Endodermal cell (in vitro differentiated cells): ENCODE data around the gene ST3GAL5. TPM values are rescaled to one million over a fixed set of nuclear protein-coding genes. Genes with fewer than 3 reads are reported as not detected.

ENCODE experiments used
- DNase-seq: peaks from one replicate; pipeline ENCODE4 v3.0.0-alpha.2; 2017
- H3K27ac ChIP-seq: 2 replicates; pipeline ENCODE4 v1.5.1; 2013; ENCODE audit warnings: mild to moderate bottlenecking, low read depth, low read length, moderate library complexity
- H3K27me3 ChIP-seq: 2 replicates; pipeline ENCODE4 v1.6.1; 2013; ENCODE audit warnings: mild to moderate bottlenecking, low read length, moderate library complexity; ENCODE audit not compliant: insufficient read depth, control insufficient read depth, poor library complexity, severe bottlenecking
- H3K36me3 ChIP-seq: 2 replicates; pipeline ENCODE4 v1.7.0; 2013; ENCODE audit warnings: mild to moderate bottlenecking, low read length, moderate library complexity; ENCODE audit not compliant: control insufficient read depth, insufficient read depth
- H3K4me1 ChIP-seq: one replicate; pipeline ENCODE4 v1.7.0; 2013; ENCODE audit warnings: low read length; ENCODE audit not compliant: control insufficient read depth, insufficient read depth
- H3K4me3 ChIP-seq: 2 replicates; pipeline ENCODE4 v1.5.1; 2013; ENCODE audit warnings: mild to moderate bottlenecking, low read length, moderate library complexity
- H3K9ac ChIP-seq: 2 replicates; pipeline ENCODE4 v1.6.1; 2013; ENCODE audit warnings: mild to moderate bottlenecking, low read length, moderate library complexity; ENCODE audit not compliant: poor library complexity, severe bottlenecking; ENCODE audit errors: extremely low read depth
- H3K9me3 ChIP-seq: 2 replicates; pipeline ENCODE4 v1.6.1; 2013; ENCODE audit warnings: mild to moderate bottlenecking, low read length, moderate library complexity; ENCODE audit not compliant: control insufficient read depth
- H3K27ac Mint-ChIP-seq: 2 replicates; pipeline ENCODE4 v1.8.0; 2020; ENCODE audit warnings: mixed read lengths
- H3K27me3 Mint-ChIP-seq: 2 replicates; pipeline ENCODE4 v1.8.0; 2021; ENCODE audit warnings: mild to moderate bottlenecking, mixed read lengths; ENCODE audit not compliant: insufficient read depth
- H3K36me3 Mint-ChIP-seq: 2 replicates; pipeline ENCODE4 v1.8.0; 2020; ENCODE audit warnings: low read depth, mixed read lengths
- H3K4me1 Mint-ChIP-seq: 2 replicates; pipeline ENCODE4 v1.8.0; 2020; ENCODE audit warnings: mixed read lengths
- H3K4me3 Mint-ChIP-seq: 2 replicates; pipeline ENCODE4 v1.8.0; 2020; ENCODE audit warnings: mild to moderate bottlenecking, moderate library complexity, mixed read lengths
- H3K9me3 Mint-ChIP-seq: 2 replicates; pipeline ENCODE4 v1.8.0; 2020; ENCODE audit warnings: mild to moderate bottlenecking, mixed read lengths
- CTCF ChIP-seq: fragments of 200-600 bp; sonication (generic); conservative IDR thresholded peaks from 2 replicates; pipeline ENCODE4 v1.5.0; 2021; ENCODE audit warnings: antibody characterized with exemption, mild to moderate bottlenecking
- WGBS, 2 experiments: methylation state at CpG; one replicate each; pipeline versions ENCODE4 v1.1.5 to v1.1.7; 2013; ENCODE audit warnings: missing lambda C conversion rate in 2 of 2, mixed read lengths in 1 of 2; ENCODE audit not compliant: insufficient coverage in 1 of 2, insufficient read length in 1 of 2; 5-methylcytosine and 5-hydroxymethylcytosine counted together
- total RNA-seq, 2 donors: library from RNA; stranded (reverse); fragmentation: NEBNext Ultra II Directional in 1 of 2; extraction: Animal tissue kit (Norgen Biotek cat#: 25700) in 1 of 2; gene quantifications; 2 replicates in 1 of 2; 3 replicates in 1 of 2; pipeline ENCODE4 v1.2.1, GENCODE V29; 2021

ST3GAL5 gene
- total RNA-seq, 2 donors from 2014 or later, result 26.6 to 27.4 TPM

GRCh38 chr2:85908506-85908905 is 19.7 kb upstream of the ST3GAL5 start:
- no peaks in the 10 kb centered on the region for H3K36me3 ChIP-seq
- peaks cover 3% of the 10 kb centered on the region for H3K27me3 Mint-ChIP-seq
- no peak for TF ChIP-seq CTCF
- peaks cover 7% of the 10 kb centered on the region for H3K4me1 Mint-ChIP-seq
- no peak overlapping the region for H3K4me3 Mint-ChIP-seq
- no peaks in the 10 kb centered on the region for H3K4me1 ChIP-seq
- WGBS, 2 experiments, result 88% methylated on average over 1 of the region's 1 CpG; no CpG with 5 or more reads in 1 of the 2 experiments
- H3K27me3 ChIP-seq, result no peaks in the 10 kb centered on the region
- no peak overlapping the region for H3K27ac ChIP-seq
- no peak overlapping the region for H3K4me3 ChIP-seq
- DNase-seq, result no peak
- no peaks in the 10 kb centered on the region for H3K36me3 Mint-ChIP-seq
- H3K9ac ChIP-seq, result no peak overlapping the region
- no peaks in the 10 kb centered on the region for H3K9me3 Mint-ChIP-seq
- H3K27ac Mint-ChIP-seq, result no peak overlapping the region
- H3K9me3 ChIP-seq, result no peaks in the 10 kb centered on the region

GRCh38 chr2:85907671-85908157 is 18.9 kb upstream of the ST3GAL5 start:
- H3K27ac Mint-ChIP-seq, result no peak overlapping the region
- no peaks in the 10 kb centered on the region for H3K36me3 ChIP-seq
- no peak overlapping the region for H3K4me3 Mint-ChIP-seq
- no peak overlapping the region for H3K4me3 ChIP-seq
- H3K27ac ChIP-seq, result no peak overlapping the region
- H3K27me3 Mint-ChIP-seq, result peaks cover 1% of the 10 kb centered on the region
- no peaks in the 10 kb centered on the region for H3K4me1 ChIP-seq
- H3K9me3 ChIP-seq, result no peaks in the 10 kb centered on the region
- no peaks in the 10 kb centered on the region for H3K36me3 Mint-ChIP-seq
- DNase-seq, result no peak
- H3K27me3 ChIP-seq, result no peaks in the 10 kb centered on the region
- H3K4me1 Mint-ChIP-seq, result peaks cover 7% of the 10 kb centered on the region
- WGBS, 2 experiments, result 80 to 86% methylated on average over 6 to 9 of the region's 9 CpGs
- no peaks in the 10 kb centered on the region for H3K9me3 Mint-ChIP-seq
- H3K9ac ChIP-seq, result no peak overlapping the region
- TF ChIP-seq CTCF, result no peak

- WGBS, 2 experiments, result 93% methylated on average over 2 to 3 of the region's 3 CpGs
- Histone ChIP-seq H3K9ac (no peak overlapping the region), H3K27ac (no peak overlapping the region), H3K9me3 (no peaks in the 10 kb centered on the region), H3K4me3 (no peak overlapping the region), H3K27me3 (no peaks in the 10 kb centered on the region), H3K36me3 (no peaks in the 10 kb centered on the region), H3K4me1 (no peaks in the 10 kb centered on the region)
- H3K9me3 Mint-ChIP-seq, result no peaks in the 10 kb centered on the region
- no peak for TF ChIP-seq CTCF
- no peaks in the 10 kb centered on the region for H3K36me3 Mint-ChIP-seq
- H3K4me1 Mint-ChIP-seq, result peaks cover 5% of the 10 kb centered on the region
- H3K4me3 Mint-ChIP-seq, result no peak overlapping the region
- no peak overlapping the region for H3K27ac Mint-ChIP-seq
- peaks cover 1% of the 10 kb centered on the region for H3K27me3 Mint-ChIP-seq
- no peak for DNase-seq
Observed at GRCh38 chr2:85906748-85907147, 18.0 kb upstream of the ST3GAL5 start.
